Measurements from ENCODE around the gene PROS1. TPM values are rescaled to one million over a fixed set of nuclear protein-coding genes. Genes with fewer than 3 reads are reported as not detected.
A peak's percentile ranks its signal among the peaks of the same experiment; 100 is the strongest.
"Not testable (repeated sequence)": the region's sequence is repeated elsewhere in the genome, so short reads cannot be mapped to it uniquely, and the experiment has no call there.

Gene PROS1
- total RNA-seq, 4 donors from 2014 or later: 9.3 to 25.0 (median 15.5) TPM

DNA sequence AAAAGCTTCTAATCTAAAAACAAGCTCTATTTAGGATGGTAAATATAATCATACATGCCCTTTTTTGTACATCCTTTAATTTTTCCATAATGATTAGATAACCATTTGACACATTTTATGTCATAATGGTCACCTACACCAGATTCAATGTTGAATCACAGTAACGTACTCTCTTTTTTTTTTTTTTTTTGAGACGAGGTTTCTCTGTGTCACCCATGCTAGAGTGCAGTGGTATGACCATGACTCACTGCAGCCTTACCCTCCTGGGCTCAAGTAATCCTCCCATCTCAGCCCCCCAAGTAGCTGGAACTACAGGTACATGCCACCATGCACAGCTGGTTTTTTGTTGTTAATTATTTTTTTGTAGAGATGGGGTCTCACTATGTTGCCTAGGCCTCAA is 49.2 kb downstream of the PROS1 start:
- TF ChIP-seq POLR2A (IDR thresholded peaks at IDR 0.05): no peak
- no peak overlapping the region for H3K4me3 ChIP-seq
- H3K27me3 ChIP-seq: no peaks in the 10 kb centered on the region
- no peaks in the 10 kb centered on the region for H3K4me1 ChIP-seq
- no peaks in the 10 kb centered on the region for H3K36me3 ChIP-seq
- H3K9me3 ChIP-seq: no peaks in the 10 kb centered on the region
- no peak overlapping the region for H3K27ac ChIP-seq
- no peak for DNase-seq

DNA sequence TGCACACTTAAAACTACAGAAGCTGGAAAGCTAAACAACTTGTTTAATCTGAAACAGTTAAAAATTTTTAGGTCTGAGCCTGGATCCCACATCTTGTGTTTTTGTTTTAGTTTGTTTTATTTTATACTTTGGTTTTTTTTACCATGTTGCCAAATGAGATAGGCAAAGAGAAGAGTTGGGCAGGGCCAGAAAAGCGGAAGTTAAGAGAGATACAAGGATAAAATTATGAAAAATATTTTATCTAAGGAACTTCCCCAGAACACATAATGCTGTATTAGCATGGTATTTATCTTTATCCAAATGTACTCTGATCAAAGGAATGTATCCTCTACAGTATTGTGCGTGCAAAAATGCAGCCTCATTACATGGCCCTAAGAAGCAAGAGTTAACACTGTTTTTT is 50.7 kb downstream of the PROS1 start:
- DNase-seq: no peak
- no peaks in the 10 kb centered on the region for H3K4me1 ChIP-seq
- TF ChIP-seq POLR2A (IDR thresholded peaks at IDR 0.05): no peak
- TF ChIP-seq, protein P1, sequence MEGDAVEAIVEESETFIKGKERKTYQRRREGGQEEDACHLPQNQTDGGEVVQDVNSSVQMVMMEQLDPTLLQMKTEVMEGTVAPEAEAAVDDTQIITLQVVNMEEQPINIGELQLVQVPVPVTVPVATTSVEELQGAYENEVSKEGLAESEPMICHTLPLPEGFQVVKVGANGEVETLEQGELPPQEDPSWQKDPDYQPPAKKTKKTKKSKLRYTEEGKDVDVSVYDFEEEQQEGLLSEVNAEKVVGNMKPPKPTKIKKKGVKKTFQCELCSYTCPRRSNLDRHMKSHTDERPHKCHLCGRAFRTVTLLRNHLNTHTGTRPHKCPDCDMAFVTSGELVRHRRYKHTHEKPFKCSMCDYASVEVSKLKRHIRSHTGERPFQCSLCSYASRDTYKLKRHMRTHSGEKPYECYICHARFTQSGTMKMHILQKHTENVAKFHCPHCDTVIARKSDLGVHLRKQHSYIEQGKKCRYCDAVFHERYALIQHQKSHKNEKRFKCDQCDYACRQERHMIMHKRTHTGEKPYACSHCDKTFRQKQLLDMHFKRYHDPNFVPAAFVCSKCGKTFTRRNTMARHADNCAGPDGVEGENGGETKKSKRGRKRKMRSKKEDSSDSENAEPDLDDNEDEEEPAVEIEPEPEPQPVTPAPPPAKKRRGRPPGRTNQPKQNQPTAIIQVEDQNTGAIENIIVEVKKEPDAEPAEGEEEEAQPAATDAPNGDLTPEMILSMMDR (IDR thresholded peaks at IDR 0.05): no peak

DNA sequence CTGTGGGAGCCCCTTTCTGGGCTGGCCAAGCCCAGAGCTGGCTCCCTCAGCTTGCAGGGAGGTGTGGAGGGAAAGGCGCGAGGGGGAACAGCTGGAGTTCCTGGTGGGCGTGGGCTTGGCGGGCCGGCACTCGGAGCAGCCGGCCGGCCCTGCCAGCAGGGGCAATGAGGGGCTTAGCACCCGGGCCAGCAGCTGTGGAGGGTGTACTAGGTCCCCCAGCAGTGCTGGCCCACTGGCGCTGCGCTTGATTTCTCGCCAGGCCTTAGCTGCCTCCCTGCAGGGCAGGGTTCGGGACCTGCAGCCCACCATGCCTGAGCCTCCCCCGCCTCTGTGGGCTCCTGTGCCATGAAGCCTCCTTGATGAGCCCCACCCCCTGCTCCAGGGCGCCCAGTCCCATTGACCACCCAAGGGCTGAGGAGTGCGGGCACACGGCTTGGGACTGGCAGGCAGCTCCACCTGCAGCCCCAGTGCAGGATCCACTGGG is 56.1 kb downstream of the PROS1 start:
- not testable (repeated sequence) for H3K27me3 ChIP-seq, H3K4me3 ChIP-seq, H3K27ac ChIP-seq, H3K4me1 ChIP-seq, H3K9me3 ChIP-seq, H3K36me3 ChIP-seq, DNase-seq

More for the DNA sequence above, 50.7 kb downstream of the PROS1 start:
- H3K27ac ChIP-seq: no peak overlapping the region
- no peaks in the 10 kb centered on the region for H3K36me3 ChIP-seq
- H3K4me3 ChIP-seq: no peak overlapping the region
- no peaks in the 10 kb centered on the region for H3K9me3 ChIP-seq
- H3K27me3 ChIP-seq: no peaks in the 10 kb centered on the region

DNA sequence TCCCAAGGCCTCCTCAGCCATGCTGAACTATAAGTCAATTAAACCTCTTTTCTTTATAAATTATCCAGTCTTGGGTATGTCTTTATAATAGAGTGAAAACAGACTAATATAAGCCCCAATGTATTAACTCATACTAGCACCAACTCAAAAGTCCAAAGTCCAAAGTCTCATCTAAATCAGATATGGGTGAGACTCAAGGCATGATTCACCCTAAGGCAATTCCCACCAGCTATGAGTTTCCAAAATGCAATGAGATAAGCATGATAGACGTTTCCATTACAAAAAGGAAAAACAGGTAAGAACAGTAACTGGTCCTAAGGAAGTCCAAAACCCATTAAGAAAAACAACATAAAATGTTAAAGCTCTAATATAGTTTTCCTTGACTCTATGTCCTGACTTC is 60.1 kb downstream of the PROS1 start:
- not testable (repeated sequence) for H3K27ac ChIP-seq, H3K4me3 ChIP-seq, H3K27me3 ChIP-seq, DNase-seq, H3K9me3 ChIP-seq, H3K4me1 ChIP-seq, H3K36me3 ChIP-seq

DNA sequence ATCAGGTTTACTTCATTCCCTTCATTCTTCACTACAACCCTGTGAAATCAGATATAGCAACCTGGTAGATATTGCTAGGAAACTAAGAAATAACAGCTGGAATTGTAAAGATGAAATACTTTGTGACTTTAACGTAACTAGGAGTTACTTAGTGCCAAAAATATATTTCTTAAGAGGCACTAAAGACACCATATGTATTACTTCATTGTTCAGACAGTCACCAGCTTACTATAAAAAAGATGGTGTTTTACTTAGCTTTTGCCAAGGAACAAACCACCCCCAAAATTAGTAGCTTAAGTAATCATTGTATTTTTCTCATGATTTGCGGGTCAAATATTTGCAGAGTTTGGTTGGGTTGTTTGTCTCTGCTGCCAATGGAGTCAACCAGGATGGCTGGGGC is 62.5 kb downstream of the PROS1 start:
- no peaks in the 10 kb centered on the region for H3K9me3 ChIP-seq
- TF ChIP-seq, protein P1 (IDR thresholded peaks at IDR 0.05): no peak
- no peak for TF ChIP-seq POLR2A (IDR thresholded peaks at IDR 0.05)
- no peak overlapping the region for H3K4me3 ChIP-seq

DNA sequence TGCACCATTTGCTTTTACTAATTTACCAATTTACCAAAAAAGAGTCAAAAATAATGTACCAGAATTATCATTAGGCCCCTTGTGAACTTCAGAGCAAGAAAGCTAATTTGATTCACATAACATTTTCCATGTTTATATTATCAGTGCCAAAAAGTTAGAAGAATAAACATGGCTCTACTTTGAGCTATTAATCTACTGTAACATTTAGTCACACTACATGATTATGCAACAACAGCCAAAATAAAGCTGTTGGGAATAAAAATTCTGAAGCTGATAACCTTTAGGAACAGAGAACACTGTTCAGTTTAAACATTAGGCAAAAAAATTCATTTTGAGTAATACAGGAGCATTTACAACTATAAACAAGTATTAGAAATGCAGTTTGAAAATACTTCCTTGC is 63.6 kb downstream of the PROS1 start:
- no peak overlapping the region for H3K4me3 ChIP-seq
- peak overlapping the region in 1 of 4 donors; percentile 17 for H3K27ac ChIP-seq
- no peaks in the 10 kb centered on the region for H3K36me3 ChIP-seq
- no peak for TF ChIP-seq POLR2A (IDR thresholded peaks at IDR 0.05)
- TF ChIP-seq, protein P1 (IDR thresholded peaks at IDR 0.05): no peak
- H3K27me3 ChIP-seq: no peaks in the 10 kb centered on the region
- H3K9me3 ChIP-seq: no peaks in the 10 kb centered on the region
- DNase-seq: no peak
- H3K4me1 ChIP-seq: no peaks in the 10 kb centered on the region

More for the DNA sequence above, 62.5 kb downstream of the PROS1 start:
- no peak for DNase-seq
- H3K27me3 ChIP-seq: no peaks in the 10 kb centered on the region
- H3K4me1 ChIP-seq: no peaks in the 10 kb centered on the region
- H3K27ac ChIP-seq: no peak overlapping the region
- no peaks in the 10 kb centered on the region for H3K36me3 ChIP-seq

DNA sequence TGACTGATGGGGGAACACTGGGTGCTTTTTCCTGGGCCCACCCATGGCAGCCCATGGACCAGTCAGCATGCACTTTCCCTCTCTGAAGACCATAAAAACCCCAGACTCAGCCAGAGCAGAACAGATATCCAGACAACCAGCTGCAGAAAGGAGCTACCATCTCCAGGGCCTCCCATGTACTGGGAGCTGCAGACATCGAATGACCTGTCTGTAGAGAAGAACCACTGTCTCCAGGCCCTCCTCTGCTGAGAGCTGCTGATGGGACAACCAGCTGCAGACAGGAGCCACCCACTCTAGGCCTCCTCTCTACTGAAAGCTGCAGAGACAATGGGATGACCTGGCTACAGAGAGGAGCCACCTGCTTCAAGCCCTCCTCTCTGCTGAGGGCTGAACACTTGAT is 66.6 kb downstream of the PROS1 start:
- DNase-seq: no peak
- no peak overlapping the region for H3K27ac ChIP-seq
- no peaks in the 10 kb centered on the region for H3K27me3 ChIP-seq
- TF ChIP-seq POLR2A (IDR thresholded peaks at IDR 0.05): no peak
- TF ChIP-seq, protein P1 (IDR thresholded peaks at IDR 0.05): no peak
- no peaks in the 10 kb centered on the region for H3K4me1 ChIP-seq
- no peak overlapping the region for H3K4me3 ChIP-seq
- H3K36me3 ChIP-seq: no peaks in the 10 kb centered on the region
- H3K9me3 ChIP-seq: no peaks in the 10 kb centered on the region
